HepG2 (cell line): Measurements from ENCODE around the gene H6PD. TPM values are rescaled to one million over a fixed set of nuclear protein-coding genes. Genes with fewer than 3 reads are reported as not detected.

Experiments used
- CHD4 ChIP-seq: fragments of 200-600 bp; sonication (generic); IDR thresholded peaks from 2 replicates; pipeline ENCODE4 v1.7.0; 2017; ENCODE audit warnings: mild to moderate bottlenecking, low read length, borderline replicate concordance
- DBP ChIP-seq: sonication (generic); formaldehyde crosslinking; IDR thresholded peaks from 2 replicates; pipeline ENCODE4 v1.4.0; 2020; ENCODE audit warnings: missing genetic modification reagents; ENCODE audit errors: not compliant biosample characterization
- ETS1 ChIP-seq: sonication (generic); formaldehyde crosslinking; IDR thresholded peaks from 2 replicates; pipeline ENCODE4 v1.4.0; 2020; ENCODE audit warnings: missing genetic modification reagents
- GRHL1 ChIP-seq: sonication (generic); formaldehyde crosslinking; conservative IDR thresholded peaks from 2 replicates; pipeline ENCODE4 v1.8.0; 2022; ENCODE audit warnings: missing genetic modification reagents
- HMG20B ChIP-seq: conservative IDR thresholded peaks from 2 replicates; pipeline ENCODE4 v1.6.1; 2016; ENCODE audit warnings: missing genetic modification reagents, missing compliant biosample characterization
- KDM1A ChIP-seq: IDR thresholded peaks from 2 replicates; pipeline ENCODE4 v1.6.1; 2016; ENCODE audit warnings: missing compliant biosample characterization
- MED8 ChIP-seq: sonication (generic); formaldehyde crosslinking; IDR thresholded peaks from 2 replicates; pipeline ENCODE4 v1.8.1; 2023; ENCODE audit warnings: mild to moderate bottlenecking, missing genetic modification reagents; ENCODE audit not compliant: insufficient replicate concordance
- NONO ChIP-seq, 2 experiments: fragments of 450-650 bp in 1 of 2; sonication (generic) in 1 of 2; formaldehyde crosslinking in 1 of 2; IDR thresholded peaks in 1 of 2; conservative IDR thresholded peaks in 1 of 2; 2 replicates each; pipeline versions ENCODE4 v1.6.1 to v1.8.0; 2017 to 2022; ENCODE audit warnings: mild to moderate bottlenecking in 1 of 2, missing genetic modification reagents in 1 of 2, moderate library complexity in 1 of 2
- NR2F1 ChIP-seq, 2 experiments: fragments of 450-650 bp in 1 of 2; formaldehyde crosslinking in 1 of 2; IDR thresholded peaks; 2 replicates each; pipeline versions ENCODE4 v1.5.0 to v1.6.1; 2016 to 2020; ENCODE audit warnings: mild to moderate bottlenecking in 1 of 2, missing compliant biosample characterization in 1 of 2, missing genetic modification reagents in 1 of 2, moderate library complexity in 1 of 2
- PCBP1 ChIP-seq: fragments of 200-400 bp; formaldehyde crosslinking; IDR thresholded peaks from 2 replicates; pipeline ENCODE4 v1.6.1; 2017; ENCODE audit warnings: mild to moderate bottlenecking, low read depth, low read length, borderline replicate concordance
- TARDBP ChIP-seq: sonication (generic); formaldehyde crosslinking; IDR thresholded peaks from 2 replicates; pipeline ENCODE4 v1.8.0; 2022; ENCODE audit warnings: mild to moderate bottlenecking, missing genetic modification reagents
- ZNF12 ChIP-seq: sonication (generic); formaldehyde crosslinking; IDR thresholded peaks from 2 replicates; pipeline ENCODE4 v1.5.0; 2020; ENCODE audit warnings: missing genetic modification reagents
- ZNF292 ChIP-seq: sonication (generic); formaldehyde crosslinking; IDR thresholded peaks from 2 replicates; pipeline ENCODE4 v1.8.1; 2022; ENCODE audit warnings: mild to moderate bottlenecking, low read depth, missing genetic modification reagents, borderline replicate concordance
- ZNF776 ChIP-seq: sonication (generic); formaldehyde crosslinking; IDR thresholded peaks from 2 replicates; pipeline ENCODE4 v1.4.0; 2020; ENCODE audit warnings: mild to moderate bottlenecking, missing genetic modification reagents
- polyA plus RNA-seq, 8 experiments: library from polyadenylated mRNA; depleted of rRNA in 3 of 8; stranded (reverse) in 7 of 8; unstranded in 1 of 8; fragments of >200 nt; fragmentation: Illumina TruSeq in 4 of 8; extraction: Trizol in 4 of 8; gene quantifications; 2 replicates each; pipeline versions ENCODE4 v1.2.1 to v1.2.3, GENCODE V29; 2011 to 2016; ENCODE audit warnings: low read depth in 4 of 8, missing spikeins in 1 of 8, mixed read lengths in 1 of 8; ENCODE audit not compliant: insufficient read depth in 1 of 8
- total RNA-seq, 5 experiments: library from RNA; depleted of rRNA; stranded (reverse); fragments of >200 nt; fragmentation: Illumina TruSeq; extraction: Trizol; gene quantifications; 2 replicates each; pipeline ENCODE4 v1.2.3, GENCODE V29; 2016; ENCODE audit warnings: low read depth in 1 of 5
- TF ChIP-seq, protein P1 (sequence below): sonication (generic); formaldehyde crosslinking; IDR thresholded peaks from 2 replicates; pipeline ENCODE4 v1.4.0; 2020; ENCODE audit warnings: missing genetic modification reagents
- TF ChIP-seq, protein P2 (sequence below): sonication (generic); formaldehyde crosslinking; IDR thresholded peaks from 2 replicates; pipeline ENCODE4 v1.8.0; 2022; ENCODE audit warnings: mild to moderate bottlenecking, missing genetic modification reagents, moderate library complexity
- TF ChIP-seq, protein P3 (sequence below): sonication (generic); formaldehyde crosslinking; IDR thresholded peaks from 2 replicates; pipeline ENCODE4 v1.4.0; 2020; ENCODE audit warnings: missing genetic modification reagents, borderline replicate concordance

H6PD gene
- total and polyA plus RNA-seq, 2 of the 13 experiments (the other 11 are each of a cell fraction or from before 2014, with no cell fraction given), result 9.3 to 14.1 TPM

DNA sequence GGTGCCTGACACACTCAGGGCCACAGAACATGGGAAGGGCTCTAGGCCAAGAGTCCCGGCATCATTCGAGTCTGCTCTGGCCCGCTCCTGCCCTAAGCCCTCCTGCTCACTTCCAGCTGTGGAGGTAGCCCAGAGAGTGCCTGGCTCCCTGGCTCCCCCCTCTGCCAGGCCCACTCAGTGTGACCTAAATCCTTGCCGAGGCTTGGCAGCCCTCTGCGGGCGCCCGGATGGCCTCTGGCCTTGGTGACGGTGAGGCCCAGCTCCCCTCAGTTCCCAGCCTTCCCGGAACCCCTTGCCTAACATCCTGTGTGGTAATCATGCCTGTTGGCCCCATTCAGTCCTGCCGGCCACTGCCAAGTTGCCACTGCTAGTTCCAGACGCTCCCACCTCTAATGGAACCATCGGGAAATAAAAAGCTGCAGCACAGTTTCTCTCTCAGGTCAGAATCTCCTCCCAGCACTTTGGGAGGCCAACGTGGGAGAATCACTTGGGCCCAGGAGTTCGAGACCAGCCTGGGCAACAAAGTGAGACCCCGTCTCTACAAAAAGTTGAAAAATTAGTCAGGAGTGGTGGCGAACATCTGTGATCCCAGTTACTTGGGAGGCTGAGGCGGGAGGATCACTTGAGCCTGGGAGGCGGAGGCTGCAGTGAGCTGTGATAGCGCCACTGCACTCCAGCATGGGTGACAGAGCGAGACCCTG, 1.2 kb upstream of the H6PD start (continued):
- TF ChIP-seq MED8 (peak; percentile 79), NONO (IDR thresholded peaks at IDR 0.05) (no peak), NONO (CRISPR knock-in tag; conservative IDR thresholded peaks at IDR 0.05) (peak; percentile 88; the same call in 1 of the 2 replicates), ZNF12 (CRISPR knock-in tag) (peak; percentile 82), CHD4 (no peak; the same call in 1 of the 2 replicates), ZNF776 (CRISPR knock-in tag) (no peak), KDM1A (CRISPR knock-in tag) (peak; percentile 78; the same call in 1 of the 2 replicates), DBP (CRISPR knock-in tag) (no peak), PCBP1 (no peak), NR2F1 (CRISPR knock-in tag; IDR thresholded peaks at IDR 0.05) (peak; percentile 72 to 81), GRHL1 (CRISPR knock-in tag) (no peak), ETS1 (CRISPR knock-in tag) (no peak), ZNF292 (CRISPR knock-in tag) (peak; percentile 56; the same call in 1 of the 2 replicates), HMG20B (CRISPR knock-in tag) (peak; percentile 70; the same call in 1 of the 2 replicates), TARDBP (CRISPR knock-in tag) (peak; percentile 52; the same call in 1 of the 2 replicates)
- TF ChIP-seq, protein P1, sequence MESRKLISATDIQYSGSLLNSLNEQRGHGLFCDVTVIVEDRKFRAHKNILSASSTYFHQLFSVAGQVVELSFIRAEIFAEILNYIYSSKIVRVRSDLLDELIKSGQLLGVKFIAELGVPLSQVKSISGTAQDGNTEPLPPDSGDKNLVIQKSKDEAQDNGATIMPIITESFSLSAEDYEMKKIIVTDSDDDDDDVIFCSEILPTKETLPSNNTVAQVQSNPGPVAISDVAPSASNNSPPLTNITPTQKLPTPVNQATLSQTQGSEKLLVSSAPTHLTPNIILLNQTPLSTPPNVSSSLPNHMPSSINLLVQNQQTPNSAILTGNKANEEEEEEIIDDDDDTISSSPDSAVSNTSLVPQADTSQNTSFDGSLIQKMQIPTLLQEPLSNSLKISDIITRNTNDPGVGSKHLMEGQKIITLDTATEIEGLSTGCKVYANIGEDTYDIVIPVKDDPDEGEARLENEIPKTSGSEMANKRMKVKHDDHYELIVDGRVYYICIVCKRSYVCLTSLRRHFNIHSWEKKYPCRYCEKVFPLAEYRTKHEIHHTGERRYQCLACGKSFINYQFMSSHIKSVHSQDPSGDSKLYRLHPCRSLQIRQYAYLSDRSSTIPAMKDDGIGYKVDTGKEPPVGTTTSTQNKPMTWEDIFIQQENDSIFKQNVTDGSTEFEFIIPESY (CRISPR knock-in tag), result peak; percentile 78
- TF ChIP-seq, protein P2, sequence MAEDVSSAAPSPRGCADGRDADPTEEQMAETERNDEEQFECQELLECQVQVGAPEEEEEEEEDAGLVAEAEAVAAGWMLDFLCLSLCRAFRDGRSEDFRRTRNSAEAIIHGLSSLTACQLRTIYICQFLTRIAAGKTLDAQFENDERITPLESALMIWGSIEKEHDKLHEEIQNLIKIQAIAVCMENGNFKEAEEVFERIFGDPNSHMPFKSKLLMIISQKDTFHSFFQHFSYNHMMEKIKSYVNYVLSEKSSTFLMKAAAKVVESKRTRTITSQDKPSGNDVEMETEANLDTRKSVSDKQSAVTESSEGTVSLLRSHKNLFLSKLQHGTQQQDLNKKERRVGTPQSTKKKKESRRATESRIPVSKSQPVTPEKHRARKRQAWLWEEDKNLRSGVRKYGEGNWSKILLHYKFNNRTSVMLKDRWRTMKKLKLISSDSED (CRISPR knock-in tag), result no peak
- TF ChIP-seq, protein P3, sequence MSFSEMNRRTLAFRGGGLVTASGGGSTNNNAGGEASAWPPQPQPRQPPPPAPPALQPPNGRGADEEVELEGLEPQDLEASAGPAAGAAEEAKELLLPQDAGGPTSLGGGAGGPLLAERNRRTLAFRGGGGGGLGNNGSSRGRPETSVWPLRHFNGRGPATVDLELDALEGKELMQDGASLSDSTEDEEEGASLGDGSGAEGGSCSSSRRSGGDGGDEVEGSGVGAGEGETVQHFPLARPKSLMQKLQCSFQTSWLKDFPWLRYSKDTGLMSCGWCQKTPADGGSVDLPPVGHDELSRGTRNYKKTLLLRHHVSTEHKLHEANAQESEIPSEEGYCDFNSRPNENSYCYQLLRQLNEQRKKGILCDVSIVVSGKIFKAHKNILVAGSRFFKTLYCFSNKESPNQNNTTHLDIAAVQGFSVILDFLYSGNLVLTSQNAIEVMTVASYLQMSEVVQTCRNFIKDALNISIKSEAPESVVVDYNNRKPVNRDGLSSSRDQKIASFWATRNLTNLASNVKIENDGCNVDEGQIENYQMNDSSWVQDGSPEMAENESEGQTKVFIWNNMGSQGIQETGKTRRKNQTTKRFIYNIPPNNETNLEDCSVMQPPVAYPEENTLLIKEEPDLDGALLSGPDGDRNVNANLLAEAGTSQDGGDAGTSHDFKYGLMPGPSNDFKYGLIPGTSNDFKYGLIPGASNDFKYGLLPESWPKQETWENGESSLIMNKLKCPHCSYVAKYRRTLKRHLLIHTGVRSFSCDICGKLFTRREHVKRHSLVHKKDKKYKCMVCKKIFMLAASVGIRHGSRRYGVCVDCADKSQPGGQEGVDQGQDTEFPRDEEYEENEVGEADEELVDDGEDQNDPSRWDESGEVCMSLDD (CRISPR knock-in tag), result peak; percentile 94; the same call in 1 of the 2 replicates
